WERI-Rb-1 (cell line): Measurements from ENCODE around the gene CYP11A1.

Experiments
- DNase-seq: peaks from one replicate; pipeline ENCODE4 v3.0.0-alpha.2; 2020
- H3K27ac ChIP-seq: fragments of 250-450 bp; sonication (Bioruptor Pico); 2 replicates; pipeline ENCODE4 v1.5.1; 2020; ENCODE audit warnings: mild to moderate bottlenecking, moderate library complexity
- H3K27me3 ChIP-seq: fragments of 250-450 bp; sonication (Bioruptor Pico); 2 replicates; pipeline ENCODE4 v1.5.1; 2021; ENCODE audit warnings: mild to moderate bottlenecking, low read depth, moderate library complexity; ENCODE audit not compliant: insufficient read depth, severe bottlenecking
- H3K36me3 ChIP-seq: fragments of 250-450 bp; sonication (Bioruptor Pico); 2 replicates; pipeline ENCODE4 v1.5.1; 2020; ENCODE audit warnings: mild to moderate bottlenecking, moderate library complexity
- H3K4me3 ChIP-seq: 2 replicates; pipeline ENCODE4 v1.5.1; 2011; ENCODE audit warnings: low read depth, mild to moderate bottlenecking, control low read depth, low read length
- H3K9me3 ChIP-seq: fragments of 250-450 bp; sonication (Bioruptor Pico); 2 replicates; pipeline ENCODE4 v1.5.1; 2021; ENCODE audit warnings: mild to moderate bottlenecking, moderate library complexity; ENCODE audit not compliant: severe bottlenecking
- CTCF ChIP-seq: IDR thresholded peaks from 2 replicates; pipeline ENCODE4 v1.5.1; 2011; ENCODE audit warnings: low read depth, mild to moderate bottlenecking, control low read depth, inconsistent platforms, low read length

Gene CYP11A1

DNA sequence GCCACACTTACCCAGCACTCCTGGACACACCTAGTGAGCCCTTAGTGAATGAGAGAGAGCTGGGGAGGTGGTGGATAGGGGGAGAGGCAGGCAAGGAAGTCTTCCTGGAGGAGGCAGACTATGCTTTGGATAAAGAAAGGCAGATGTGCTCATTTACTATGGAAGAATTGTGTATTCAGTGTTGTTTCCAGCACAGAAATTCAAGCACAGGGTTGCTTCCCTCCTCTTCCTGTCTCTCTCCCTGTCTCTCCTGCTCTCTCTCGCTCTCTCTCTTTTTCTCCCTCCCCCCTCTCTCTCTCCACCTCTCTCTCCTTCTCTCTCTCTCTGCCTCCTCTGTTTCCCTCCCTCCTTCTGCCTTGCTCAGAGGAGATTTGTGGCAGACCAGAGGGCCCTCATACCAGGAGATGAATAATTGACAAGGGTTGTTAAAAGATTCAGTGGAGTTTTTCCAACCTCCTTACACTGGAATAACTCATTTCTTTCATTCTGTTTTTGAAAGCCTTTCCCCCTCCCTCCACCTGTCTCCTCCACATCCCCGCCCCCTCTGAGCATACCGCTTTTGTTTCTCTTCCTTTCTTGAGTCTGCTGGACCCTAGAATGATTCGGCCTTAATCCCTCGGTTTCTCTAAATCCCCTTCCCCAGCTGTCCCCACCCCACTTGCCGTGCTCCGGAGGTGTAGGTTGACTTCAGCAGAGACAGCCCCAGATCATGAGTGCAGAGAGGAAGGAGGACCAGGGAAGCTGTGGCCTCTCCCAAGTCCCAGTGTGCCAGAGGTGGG is 65.7 kb downstream of the CYP11A1 start:
- H3K9me3 ChIP-seq, result no peaks in the 10 kb centered on the region
- H3K27ac ChIP-seq, result peak overlapping the region; percentile 95
- no peaks in the 10 kb centered on the region for H3K27me3 ChIP-seq
- no peaks in the 10 kb centered on the region; the same call in 1 of the 2 replicates for H3K36me3 ChIP-seq
- no peak for TF ChIP-seq CTCF
- peak overlapping the region; percentile 11 for H3K4me3 ChIP-seq
- DNase-seq, result peak; percentile 92

- Histone ChIP-seq H3K27me3 (no peaks in the 10 kb centered on the region), H3K4me3 (no peak overlapping the region), H3K27ac (peak overlapping the region; percentile 95), H3K36me3 (no peaks in the 10 kb centered on the region; the same call in 1 of the 2 replicates), H3K9me3 (no peaks in the 10 kb centered on the region)
- TF ChIP-seq CTCF, result no peak
- no peak for DNase-seq
These were observed 67.2 kb downstream of the CYP11A1 start for GRCh38 chr15:74300057-74300795.

- H3K27me3 ChIP-seq, result no peaks in the 10 kb centered on the region
- peak overlapping the region; percentile 32; the same call in 1 of the 2 replicates for H3K27ac ChIP-seq
These were observed 69.6 kb downstream of the CYP11A1 start for GRCh38 chr15:74297887-74298286.

GRCh38 chr15:74295800-74296199 is 71.6 kb downstream of the CYP11A1 start:
- Histone ChIP-seq H3K27ac (no peak overlapping the region), H3K9me3 (no peaks in the 10 kb centered on the region), H3K4me3 (no peak overlapping the region), H3K27me3 (no peaks in the 10 kb centered on the region), H3K36me3 (no peaks in the 10 kb centered on the region; the same call in 1 of the 2 replicates)
- peak; percentile 83 for TF ChIP-seq CTCF
- DNase-seq, result peak; percentile 61

More at GRCh38 chr15:74297887-74298286, 69.6 kb downstream of the CYP11A1 start:
- no peak for DNase-seq
- H3K36me3 ChIP-seq, result no peaks in the 10 kb centered on the region; the same call in 1 of the 2 replicates
- no peak for TF ChIP-seq CTCF
- no peaks in the 10 kb centered on the region for H3K9me3 ChIP-seq
- no peak overlapping the region for H3K4me3 ChIP-seq

DNA sequence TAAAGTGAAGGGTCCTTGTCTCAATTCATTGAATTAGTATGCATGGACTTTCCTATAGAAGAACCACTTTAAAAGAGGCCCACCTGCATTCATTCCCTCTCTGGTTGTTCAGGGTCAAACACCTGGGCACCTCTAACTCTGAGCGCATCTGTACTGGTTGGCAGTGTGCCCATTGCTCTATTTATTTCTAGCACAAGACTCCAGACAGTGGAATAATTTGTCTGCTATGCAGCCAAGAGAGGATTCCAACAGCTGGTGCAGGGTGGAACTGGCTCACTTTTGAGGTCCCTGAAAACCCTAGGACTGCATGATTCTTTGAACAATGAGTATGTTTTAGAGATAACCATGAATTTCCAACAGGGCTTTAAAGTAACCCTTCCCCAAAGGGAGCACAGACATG is 73.4 kb downstream of the CYP11A1 start:
- Histone ChIP-seq H3K27me3 (no peaks in the 10 kb centered on the region), H3K9me3 (no peaks in the 10 kb centered on the region)
- DNase-seq, result no peak

More for the DNA sequence above, 73.4 kb downstream of the CYP11A1 start:
- TF ChIP-seq CTCF, result no peak
- no peak overlapping the region for H3K4me3 ChIP-seq
- H3K36me3 ChIP-seq, result no peaks in the 10 kb centered on the region
- H3K27ac ChIP-seq, result no peak overlapping the region
